ENCODE data around the gene FOXO1.

The FOXO1 gene

GRCh38 chr13:40509876-40510275 lies 156.6 kb downstream of the FOXO1 start:
- DNase-seq (ENCODE audit: low read depth), result no peak
- TF ChIP-seq, protein P1, sequence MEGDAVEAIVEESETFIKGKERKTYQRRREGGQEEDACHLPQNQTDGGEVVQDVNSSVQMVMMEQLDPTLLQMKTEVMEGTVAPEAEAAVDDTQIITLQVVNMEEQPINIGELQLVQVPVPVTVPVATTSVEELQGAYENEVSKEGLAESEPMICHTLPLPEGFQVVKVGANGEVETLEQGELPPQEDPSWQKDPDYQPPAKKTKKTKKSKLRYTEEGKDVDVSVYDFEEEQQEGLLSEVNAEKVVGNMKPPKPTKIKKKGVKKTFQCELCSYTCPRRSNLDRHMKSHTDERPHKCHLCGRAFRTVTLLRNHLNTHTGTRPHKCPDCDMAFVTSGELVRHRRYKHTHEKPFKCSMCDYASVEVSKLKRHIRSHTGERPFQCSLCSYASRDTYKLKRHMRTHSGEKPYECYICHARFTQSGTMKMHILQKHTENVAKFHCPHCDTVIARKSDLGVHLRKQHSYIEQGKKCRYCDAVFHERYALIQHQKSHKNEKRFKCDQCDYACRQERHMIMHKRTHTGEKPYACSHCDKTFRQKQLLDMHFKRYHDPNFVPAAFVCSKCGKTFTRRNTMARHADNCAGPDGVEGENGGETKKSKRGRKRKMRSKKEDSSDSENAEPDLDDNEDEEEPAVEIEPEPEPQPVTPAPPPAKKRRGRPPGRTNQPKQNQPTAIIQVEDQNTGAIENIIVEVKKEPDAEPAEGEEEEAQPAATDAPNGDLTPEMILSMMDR (IDR thresholded peaks at IDR 0.05; ENCODE audit: control insufficient read depth, extremely low read depth, insufficient read depth), result no peak
- H3K4me3 ChIP-seq (ENCODE audit: low read depth, low read length), result no peak overlapping the region

DNA sequence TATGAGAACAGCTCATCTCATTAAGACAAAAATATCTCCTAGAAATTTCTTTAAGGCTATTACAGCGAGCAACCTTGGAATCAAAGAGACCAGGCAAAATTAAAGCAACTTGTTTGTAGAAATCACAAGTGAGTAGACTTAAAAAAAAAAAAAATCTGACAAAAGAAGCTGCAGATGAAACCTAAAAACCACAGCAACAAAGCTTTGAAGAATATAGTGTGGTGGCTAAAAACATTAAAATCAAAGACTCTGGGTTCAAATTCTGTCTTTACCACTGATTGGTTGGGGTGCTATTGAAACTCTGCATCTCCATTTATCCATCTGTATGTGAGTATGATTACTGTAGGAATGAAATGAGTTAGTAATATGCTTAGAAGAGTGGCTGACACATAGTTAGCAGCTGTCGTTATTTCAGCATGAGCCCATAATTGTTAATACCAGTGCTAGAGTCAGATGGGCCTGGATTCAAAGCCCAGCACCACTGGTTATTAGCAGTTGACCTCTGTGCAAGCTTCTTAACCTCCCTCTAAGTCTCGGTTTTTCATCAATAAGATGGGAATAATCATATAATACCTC lies 157.6 kb downstream of the FOXO1 start:
- no peak for DNase-seq (ENCODE audit: low read depth)
- H3K4me3 ChIP-seq (ENCODE audit: low read depth, low read length), result no peak overlapping the region
- TF ChIP-seq, protein P1 (IDR thresholded peaks at IDR 0.05; ENCODE audit: control insufficient read depth, extremely low read depth, insufficient read depth), result no peak

GRCh38 chr13:40508127-40508526 lies 158.3 kb downstream of the FOXO1 start:
- TF ChIP-seq, protein P1 (IDR thresholded peaks at IDR 0.05; ENCODE audit: control insufficient read depth, extremely low read depth, insufficient read depth), result no peak
- DNase-seq (ENCODE audit: low read depth), result no peak
- H3K4me3 ChIP-seq (ENCODE audit: low read depth, low read length), result no peak overlapping the region

DNA sequence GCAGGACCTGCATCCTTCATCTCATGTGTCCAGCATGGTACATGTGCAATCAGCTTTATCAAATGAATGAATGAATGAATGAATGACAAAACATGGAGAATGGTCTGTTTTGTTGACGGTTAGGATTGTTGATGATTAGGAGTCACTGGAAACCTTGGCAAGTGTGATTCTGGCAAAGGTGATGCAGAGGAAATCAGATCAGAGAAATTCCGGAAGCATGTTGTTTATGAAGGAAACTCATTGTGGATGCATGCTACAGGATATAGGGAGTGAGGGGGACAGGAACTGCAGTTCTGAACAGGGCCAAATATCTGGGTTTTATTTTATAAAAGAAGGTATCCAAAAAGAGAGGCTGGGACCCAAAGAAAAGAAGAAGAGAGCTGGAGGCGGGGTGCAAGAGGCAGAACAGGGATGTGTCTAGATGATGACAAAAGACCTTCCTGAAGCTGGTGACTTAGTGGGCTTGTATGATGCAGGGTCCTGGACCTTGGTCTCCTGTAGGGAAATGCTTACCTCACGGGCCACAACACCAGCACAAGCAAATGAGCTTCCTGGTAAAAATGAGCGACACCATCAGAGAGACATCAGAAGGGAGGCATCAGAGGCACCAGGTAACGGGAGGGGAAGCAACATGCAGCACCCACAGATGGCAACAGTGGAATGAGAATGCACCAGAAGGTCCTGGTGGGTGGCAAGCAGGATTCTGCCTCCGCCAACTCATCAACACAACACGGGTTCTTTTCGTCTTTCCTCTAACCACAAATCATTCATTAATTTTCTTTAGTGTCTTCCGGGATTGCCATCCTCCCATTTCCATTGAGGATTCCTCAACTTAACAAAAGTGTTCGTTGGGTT lies 159.6 kb downstream of the FOXO1 start:
- TF ChIP-seq, protein P1 (IDR thresholded peaks at IDR 0.05; ENCODE audit: control insufficient read depth, extremely low read depth, insufficient read depth), result no peak
- no peak overlapping the region for H3K4me3 ChIP-seq (ENCODE audit: low read depth, low read length)
- no peak for DNase-seq (ENCODE audit: low read depth)
